NCI-H187 treated with DMSO at 0.1 percent for 48 hours (cell line): ENCODE measurements around the gene MALRD1.
"Not testable (repeated sequence)": the region's sequence is repeated elsewhere in the genome, so short reads cannot be mapped to it uniquely, and the experiment has no call there.

Experiments used
- DNase-seq: peaks from one replicate; lab custom pipeline; 2025; lab: John Stamatoyannopoulos, UW

The MALRD1 gene

GRCh38 chr10:19497026-19497425, 448.4 kb downstream of the MALRD1 start:
- DNase-seq = no peak

GRCh38 chr10:19498393-19499290, 450.0 kb downstream of the MALRD1 start:
- DNase-seq = no peak

- no peak for DNase-seq
Observed at GRCh38 chr10:19499291-19499770, 450.7 kb downstream of the MALRD1 start.

GRCh38 chr10:19500959-19501358, 452.4 kb downstream of the MALRD1 start:
- no peak for DNase-seq

- DNase-seq = no peak
Observed at GRCh38 chr10:19505320-19506312, 457.0 kb downstream of the MALRD1 start.

GRCh38 chr10:19510005-19510732, 461.6 kb downstream of the MALRD1 start:
- not testable (repeated sequence) for DNase-seq

GRCh38 chr10:19518109-19518508, 469.5 kb downstream of the MALRD1 start:
- DNase-seq = no peak

GRCh38 chr10:19518632-19519031, 470.0 kb downstream of the MALRD1 start:
- DNase-seq = no peak

- no peak for DNase-seq
Observed at GRCh38 chr10:19531324-19531723, 482.7 kb downstream of the MALRD1 start.

- no peak for DNase-seq
Observed at GRCh38 chr10:19532411-19532810, 483.8 kb downstream of the MALRD1 start.

- no peak for DNase-seq
Observed at GRCh38 chr10:19541299-19541698, 492.7 kb downstream of the MALRD1 start.

- DNase-seq = no peak
Observed at GRCh38 chr10:19546224-19546623, 497.6 kb downstream of the MALRD1 start.

GRCh38 chr10:19549503-19549902, 500.9 kb downstream of the MALRD1 start:
- no peak for DNase-seq

- DNase-seq = no peak
Observed at GRCh38 chr10:19556666-19557065, 508.1 kb downstream of the MALRD1 start.

GRCh38 chr10:19561181-19561580, 512.6 kb downstream of the MALRD1 start:
- DNase-seq = no peak

GRCh38 chr10:19563388-19564141, 515.0 kb downstream of the MALRD1 start:
- no peak for DNase-seq

GRCh38 chr10:19570120-19570519, 521.5 kb downstream of the MALRD1 start:
- no peak for DNase-seq

GRCh38 chr10:19570991-19571390, 522.4 kb downstream of the MALRD1 start:
- no peak for DNase-seq

- DNase-seq = no peak
Observed at GRCh38 chr10:19572056-19572455, 523.5 kb downstream of the MALRD1 start.

GRCh38 chr10:19576576-19576975, 528.0 kb downstream of the MALRD1 start:
- no peak for DNase-seq

- DNase-seq = no peak
Observed at GRCh38 chr10:19577381-19577780, 528.8 kb downstream of the MALRD1 start.
